HFF-Myc (cell line): ENCODE data around the gene SKI.

Experiments used
- DNase-seq: peaks from one replicate; pipeline ENCODE4 v3.0.0-alpha.2; 2011; ENCODE audit warnings: low read depth; ENCODE audit errors: extremely low read depth
- H3K4me3 ChIP-seq: replicated peaks from 2 replicates; pipeline ENCODE4 v1.5.1; 2011; ENCODE audit warnings: low read depth, mild to moderate bottlenecking, control low read depth, low read length
- CTCF ChIP-seq: IDR thresholded peaks from 2 replicates; pipeline ENCODE4 v1.5.1; 2012; ENCODE audit warnings: mild to moderate bottlenecking, low read depth, low read length, control low read depth; ENCODE audit errors: missing control alignments

SKI gene

GRCh38 chr1:2282556-2283270 is 54.6 kb downstream of the SKI start:
- TF ChIP-seq CTCF, result no peak
- no peak for DNase-seq
- H3K4me3 ChIP-seq, result no peak overlapping the region

GRCh38 chr1:2283371-2283990 is 55.4 kb downstream of the SKI start:
- no peak overlapping the region for H3K4me3 ChIP-seq
- TF ChIP-seq CTCF, result no peak
- no peak for DNase-seq

- H3K4me3 ChIP-seq, result no peak overlapping the region
- no peak for TF ChIP-seq CTCF
- no peak for DNase-seq
Measured at GRCh38 chr1:2283991-2284895, 56.1 kb downstream of the SKI start.

- H3K4me3 ChIP-seq, result no peak overlapping the region
- no peak for TF ChIP-seq CTCF
- DNase-seq, result no peak
Measured at GRCh38 chr1:2284932-2285331, 56.8 kb downstream of the SKI start.

GRCh38 chr1:2286923-2287322 is 58.8 kb downstream of the SKI start:
- DNase-seq, result no peak
- H3K4me3 ChIP-seq, result no peak overlapping the region
- no peak for TF ChIP-seq CTCF

- no peak overlapping the region for H3K4me3 ChIP-seq
- DNase-seq, result no peak
- TF ChIP-seq CTCF, result no peak
Measured at GRCh38 chr1:2287649-2288048, 59.5 kb downstream of the SKI start.
